HEK293 (cell line): Measurements from ENCODE around the gene FUOM.

ENCODE experiments used
- CTCF ChIA-PET: fragments of 350-600 bp; formaldehyde crosslinking; extraction: SDS; loops from one replicate; lab custom pipeline; 2021; ENCODE audit warnings: antibody characterized with exemption; lab: Yijun Ruan, JAX
- POLR2A ChIA-PET: fragments of 300-600 bp; formaldehyde crosslinking; extraction: SDS; loops from one replicate; lab custom pipeline; 2020; ENCODE audit warnings: antibody characterized with exemption, inconsistent platforms; lab: Yijun Ruan, JAX
- H3K27ac ChIP-seq: fragments of 200-500 bp; sonication (Bioruptor generic); 2 replicates; pipeline ENCODE4 v1.5.1; 2014; ENCODE audit warnings: low read depth, low read length, control low read depth, inconsistent platforms; ENCODE audit errors: extremely low read depth
- H3K36me3 ChIP-seq, 2 experiments: fragments of 200-500 bp in 1 of 2; sonication (Bioruptor generic) in 1 of 2; 1 replicate in 1 of 2; 2 replicates in 1 of 2; pipeline ENCODE4 v1.5.1; 2014 to 2017; ENCODE audit warnings: inconsistent platforms in 2 of 2, low read length in 2 of 2; ENCODE audit not compliant: control insufficient read depth in 2 of 2, insufficient read depth in 1 of 2
- H3K4me1 ChIP-seq: fragments of 200-500 bp; sonication (Bioruptor generic); 2 replicates; pipeline ENCODE4 v1.5.1; 2014; ENCODE audit warnings: mild to moderate bottlenecking, low read length, inconsistent platforms; ENCODE audit not compliant: control insufficient read depth, insufficient read depth
- H3K4me3 ChIP-seq: 2 replicates; pipeline ENCODE4 v1.5.1; 2011; ENCODE audit warnings: low read depth, mild to moderate bottlenecking, control low read depth, low read length, moderate library complexity
- H3K9me3 ChIP-seq: fragments of 200-500 bp; sonication (Bioruptor generic); 2 replicates; pipeline ENCODE4 v1.5.1; 2014; ENCODE audit warnings: low read depth, low read length, inconsistent platforms; ENCODE audit not compliant: control insufficient read depth, insufficient read depth
- BCL11A ChIP-seq: fragments of 450-650 bp; formaldehyde crosslinking; IDR thresholded peaks from 2 replicates; pipeline ENCODE4 v1.5.1; 2016; ENCODE audit warnings: low read depth, missing biosample characterization, missing genetic modification characterization
- GLIS1 ChIP-seq: fragments of 450-650 bp; formaldehyde crosslinking; IDR thresholded peaks from 2 replicates; pipeline ENCODE4 v1.5.1; 2016; ENCODE audit warnings: missing biosample characterization, missing genetic modification characterization
- GLIS2 ChIP-seq: fragments of 450-650 bp; formaldehyde crosslinking; IDR thresholded peaks from 2 replicates; pipeline ENCODE4 v1.5.1; 2016; ENCODE audit warnings: missing biosample characterization, missing genetic modification characterization
- KLF1 ChIP-seq: fragments of 450-650 bp; formaldehyde crosslinking; IDR thresholded peaks from 2 replicates; pipeline ENCODE4 v1.5.1; 2016; ENCODE audit warnings: missing biosample characterization, missing genetic modification characterization
- KLF10 ChIP-seq: fragments of 450-650 bp; IDR thresholded peaks from 2 replicates; pipeline ENCODE4 v1.5.1; 2018; ENCODE audit warnings: missing biosample characterization, mild to moderate bottlenecking, missing genetic modification characterization
- KLF17 ChIP-seq: fragments of 450-650 bp; formaldehyde crosslinking; IDR thresholded peaks from 2 replicates; pipeline ENCODE4 v1.5.1; 2016; ENCODE audit warnings: missing biosample characterization, missing genetic modification characterization
- KLF9 ChIP-seq: fragments of 450-650 bp; formaldehyde crosslinking; IDR thresholded peaks from 2 replicates; pipeline ENCODE4 v1.5.1; 2016; ENCODE audit warnings: missing biosample characterization, missing genetic modification characterization, low read depth
- OSR2 ChIP-seq: fragments of 450-650 bp; formaldehyde crosslinking; IDR thresholded peaks from 2 replicates; pipeline ENCODE4 v1.5.1; 2016; ENCODE audit warnings: missing biosample characterization, missing genetic modification characterization
- YY1 ChIP-seq: fragments of 450-650 bp; formaldehyde crosslinking; IDR thresholded peaks from 2 replicates; pipeline ENCODE4 v1.5.1; 2018; ENCODE audit warnings: missing biosample characterization, missing genetic modification characterization
- ZBTB48 ChIP-seq: fragments of 450-650 bp; formaldehyde crosslinking; IDR thresholded peaks from 2 replicates; pipeline ENCODE4 v1.5.1; 2016; ENCODE audit warnings: missing biosample characterization, missing genetic modification characterization
- ZFHX2 ChIP-seq: fragments of 450-650 bp; formaldehyde crosslinking; conservative IDR thresholded peaks from 2 replicates; pipeline ENCODE4 v1.5.1; 2016; ENCODE audit warnings: missing biosample characterization, missing genetic modification characterization
- ZIC2 ChIP-seq: fragments of 450-650 bp; formaldehyde crosslinking; IDR thresholded peaks from 2 replicates; pipeline ENCODE4 v1.5.1; 2016; ENCODE audit warnings: missing biosample characterization, missing genetic modification characterization
- ZNF10 ChIP-seq: fragments of 450-650 bp; formaldehyde crosslinking; IDR thresholded peaks from 2 replicates; pipeline ENCODE4 v1.5.1; 2017; ENCODE audit warnings: missing biosample characterization, missing genetic modification characterization
- ZNF423 ChIP-seq: fragments of 450-650 bp; formaldehyde crosslinking; IDR thresholded peaks from 2 replicates; pipeline ENCODE4 v1.5.1; 2016; ENCODE audit warnings: missing biosample characterization, missing genetic modification characterization
- ZNF433 ChIP-seq: fragments of 450-650 bp; formaldehyde crosslinking; IDR thresholded peaks from 2 replicates; pipeline ENCODE4 v1.5.1; 2016; ENCODE audit warnings: missing biosample characterization, missing genetic modification characterization, low read depth
- ZNF610 ChIP-seq: fragments of 450-650 bp; formaldehyde crosslinking; IDR thresholded peaks from 2 replicates; pipeline ENCODE4 v1.5.1; 2016; ENCODE audit warnings: missing biosample characterization, missing genetic modification characterization, borderline replicate concordance
- ZNF664 ChIP-seq: fragments of 450-650 bp; formaldehyde crosslinking; IDR thresholded peaks from 2 replicates; pipeline ENCODE4 v1.5.1; 2016; ENCODE audit warnings: missing biosample characterization, missing genetic modification characterization
- ZNF76 ChIP-seq: fragments of 450-650 bp; formaldehyde crosslinking; IDR thresholded peaks from 2 replicates; pipeline ENCODE4; 2016; ENCODE audit warnings: low read depth, missing biosample characterization, missing genetic modification characterization, borderline replicate concordance
- ZNF791 ChIP-seq: fragments of 450-650 bp; formaldehyde crosslinking; IDR thresholded peaks from 2 replicates; pipeline ENCODE4 v1.5.1; 2016; ENCODE audit warnings: missing biosample characterization, missing genetic modification characterization
- ZNF843 ChIP-seq: fragments of 450-650 bp; formaldehyde crosslinking; IDR thresholded peaks from 2 replicates; pipeline ENCODE4 v1.5.1; 2016; ENCODE audit warnings: missing biosample characterization, missing genetic modification characterization
- ZSCAN16 ChIP-seq: fragments of 450-650 bp; formaldehyde crosslinking; IDR thresholded peaks from 2 replicates; pipeline ENCODE4 v1.5.1; 2016; ENCODE audit warnings: missing biosample characterization, missing genetic modification characterization
- ZSCAN30 ChIP-seq: fragments of 450-650 bp; IDR thresholded peaks from 2 replicates; pipeline ENCODE4 v1.5.1; 2018; ENCODE audit warnings: missing biosample characterization, mild to moderate bottlenecking, missing genetic modification characterization, moderate library complexity
- TF ChIP-seq, protein P1 (sequence below): fragments of 450-650 bp; formaldehyde crosslinking; IDR thresholded peaks from 2 replicates; pipeline ENCODE4 v1.5.1; 2017; ENCODE audit warnings: missing biosample characterization, missing genetic modification characterization
- TF ChIP-seq, protein P2 (sequence below): fragments of 450-650 bp; formaldehyde crosslinking; optimal IDR thresholded peaks from 2 replicates; pipeline ENCODE3; 2016; ENCODE audit warnings: missing biosample characterization, mild to moderate bottlenecking, missing genetic modification characterization
- TF ChIP-seq, protein P3 (sequence below): fragments of 450-650 bp; formaldehyde crosslinking; IDR thresholded peaks from 2 replicates; pipeline ENCODE4 v1.5.1; 2016; ENCODE audit warnings: missing biosample characterization, missing genetic modification characterization

The FUOM gene

DNA sequence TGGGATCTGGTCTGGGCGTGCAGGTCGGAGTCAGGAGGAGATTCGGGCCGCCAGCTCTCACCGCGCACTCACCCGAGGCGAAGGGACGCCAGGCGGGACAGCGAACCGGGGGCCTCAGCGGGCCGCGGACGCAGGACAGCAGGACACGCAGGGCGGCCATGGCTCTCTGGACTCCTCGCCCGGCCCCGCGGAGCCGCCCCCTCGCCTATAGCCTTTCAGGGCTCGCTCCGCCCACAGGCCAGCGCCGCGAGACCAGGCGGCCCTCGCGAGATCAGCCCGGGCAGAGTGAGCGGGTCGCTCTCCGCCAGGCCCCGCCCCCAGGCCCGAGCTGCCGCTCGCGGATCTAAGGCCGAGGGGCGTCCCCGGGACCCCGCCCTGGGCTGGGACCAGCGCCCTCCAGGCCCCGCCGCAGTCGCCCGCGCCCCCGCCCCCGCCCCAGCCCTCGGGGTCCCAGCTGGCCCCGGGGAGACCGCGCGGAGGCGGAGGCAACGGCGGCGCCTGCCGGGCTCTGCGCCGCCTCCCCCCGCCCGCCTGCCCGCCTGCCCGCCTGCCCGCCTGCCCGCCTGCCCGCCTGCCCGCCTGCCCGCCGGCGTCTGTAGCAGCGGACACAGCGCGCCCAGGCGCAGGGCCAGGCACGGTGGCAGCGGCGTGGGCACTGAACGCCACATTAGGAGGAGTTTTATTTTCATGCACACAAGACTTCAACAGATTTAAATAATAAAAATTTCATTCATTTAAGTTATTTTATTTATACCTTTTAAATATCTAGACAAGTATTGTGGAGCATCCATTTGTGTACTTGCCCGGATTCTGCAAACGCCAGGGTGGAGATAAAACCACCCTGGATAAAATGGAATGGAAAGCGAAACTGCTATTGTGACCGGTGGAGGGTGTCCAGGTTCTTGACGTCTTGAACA is 15.6 kb upstream of the FUOM start, which contains the start of gene ECHS1 (continued):
- TF ChIP-seq, protein P1, sequence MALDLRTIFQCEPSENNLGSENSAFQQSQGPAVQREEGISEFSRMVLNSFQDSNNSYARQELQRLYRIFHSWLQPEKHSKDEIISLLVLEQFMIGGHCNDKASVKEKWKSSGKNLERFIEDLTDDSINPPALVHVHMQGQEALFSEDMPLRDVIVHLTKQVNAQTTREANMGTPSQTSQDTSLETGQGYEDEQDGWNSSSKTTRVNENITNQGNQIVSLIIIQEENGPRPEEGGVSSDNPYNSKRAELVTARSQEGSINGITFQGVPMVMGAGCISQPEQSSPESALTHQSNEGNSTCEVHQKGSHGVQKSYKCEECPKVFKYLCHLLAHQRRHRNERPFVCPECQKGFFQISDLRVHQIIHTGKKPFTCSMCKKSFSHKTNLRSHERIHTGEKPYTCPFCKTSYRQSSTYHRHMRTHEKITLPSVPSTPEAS (tag by site-specific recombination) = no peak
- TF ChIP-seq KLF1 (tag by site-specific recombination) = peak; percentile 65
- TF ChIP-seq, protein P2, sequence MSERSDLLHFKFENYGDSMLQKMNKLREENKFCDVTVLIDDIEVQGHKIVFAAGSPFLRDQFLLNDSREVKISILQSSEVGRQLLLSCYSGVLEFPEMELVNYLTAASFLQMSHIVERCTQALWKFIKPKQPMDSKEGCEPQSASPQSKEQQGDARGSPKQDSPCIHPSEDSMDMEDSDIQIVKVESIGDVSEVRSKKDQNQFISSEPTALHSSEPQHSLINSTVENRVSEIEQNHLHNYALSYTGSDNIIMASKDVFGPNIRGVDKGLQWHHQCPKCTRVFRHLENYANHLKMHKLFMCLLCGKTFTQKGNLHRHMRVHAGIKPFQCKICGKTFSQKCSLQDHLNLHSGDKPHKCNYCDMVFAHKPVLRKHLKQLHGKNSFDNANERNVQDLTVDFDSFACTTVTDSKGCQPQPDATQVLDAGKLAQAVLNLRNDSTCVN = peak; percentile 74
- peak; percentile 26; the same call in 1 of the 2 replicates for TF ChIP-seq ZNF843 (tag by site-specific recombination)
- peak; percentile 62; the same call in 1 of the 2 replicates for TF ChIP-seq KLF17 (tag by site-specific recombination)
- no peak for TF ChIP-seq ZNF10
- peak; percentile 86 for TF ChIP-seq YY1 (tag by site-specific recombination)
- peak; percentile 29; the same call in 1 of the 2 replicates for TF ChIP-seq ZIC2 (tag by site-specific recombination)
- TF ChIP-seq BCL11A = peak; percentile 53
- TF ChIP-seq KLF9 (tag by site-specific recombination) = peak; percentile 90
- no peak for TF ChIP-seq ZBTB48 (tag by site-specific recombination)
- TF ChIP-seq ZNF76 (tag by site-specific recombination) = peak; percentile 29; the same call in 1 of the 2 replicates

DNA sequence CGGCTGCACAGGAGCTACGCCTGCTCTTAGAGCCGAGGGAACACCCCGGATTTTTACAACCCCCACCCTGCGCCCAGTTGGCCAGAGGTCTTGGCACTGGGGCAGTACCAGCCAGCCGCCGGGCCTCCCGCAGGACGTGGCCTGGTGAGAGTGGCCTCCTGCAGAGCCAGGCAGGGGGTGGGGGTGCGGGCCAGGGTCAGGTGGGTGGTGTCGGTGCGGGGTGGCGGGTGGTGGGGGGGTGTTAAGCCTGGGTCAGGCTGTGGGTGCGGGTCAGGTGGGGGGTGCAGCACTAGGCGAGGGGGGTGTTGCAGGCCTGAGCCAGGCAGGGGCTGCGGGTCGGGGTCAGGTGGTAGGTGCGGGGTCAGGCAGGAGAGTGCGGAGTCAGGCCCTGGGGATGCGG is 14.7 kb upstream of the FUOM start:
- ChIA-PET POLR2A (interaction anchor here (0.5 to 2.2 kb wide), 4 partner anchors 11 to 805 kb away, joined by 5 to 16 read pairs (median 7); no protein-coding TSS in a partner anchor), CTCF (interaction anchor here (0.7 to 1.0 kb wide), 3 partner anchors 11 to 16 kb away, joined by 3 read pairs; no protein-coding TSS in a partner anchor)
- H3K9me3 ChIP-seq = no peaks in the 10 kb centered on the region
- H3K36me3 ChIP-seq = peaks cover 0 to 36% of the 10 kb centered on the region in 2 experiments; a peak in 1 of 3 replicates
- peaks cover 9% of the 10 kb centered on the region for H3K4me1 ChIP-seq
- H3K4me3 ChIP-seq = peak overlapping the region; percentile 91
- TF ChIP-seq ZNF791 (tag by site-specific recombination) (no peak), KLF10 (tag by site-specific recombination) (no peak), ZSCAN16 (tag by site-specific recombination) (no peak), ZFHX2 (tag by site-specific recombination) (no peak), ZNF423 (0 out of 2 replicates have a peak, but pooled peaks have one; percentile 22), ZNF610 (tag by site-specific recombination) (no peak), GLIS1 (tag by site-specific recombination) (peak; percentile 80), GLIS2 (tag by site-specific recombination) (peak; percentile 46), OSR2 (tag by site-specific recombination) (no peak), ZSCAN30 (tag by site-specific recombination) (no peak), ZNF433 (tag by site-specific recombination) (no peak), ZNF664 (tag by site-specific recombination) (no peak), ZIC2 (tag by site-specific recombination) (peak; percentile 45; the same call in 1 of the 2 replicates)
- TF ChIP-seq, protein P3, sequence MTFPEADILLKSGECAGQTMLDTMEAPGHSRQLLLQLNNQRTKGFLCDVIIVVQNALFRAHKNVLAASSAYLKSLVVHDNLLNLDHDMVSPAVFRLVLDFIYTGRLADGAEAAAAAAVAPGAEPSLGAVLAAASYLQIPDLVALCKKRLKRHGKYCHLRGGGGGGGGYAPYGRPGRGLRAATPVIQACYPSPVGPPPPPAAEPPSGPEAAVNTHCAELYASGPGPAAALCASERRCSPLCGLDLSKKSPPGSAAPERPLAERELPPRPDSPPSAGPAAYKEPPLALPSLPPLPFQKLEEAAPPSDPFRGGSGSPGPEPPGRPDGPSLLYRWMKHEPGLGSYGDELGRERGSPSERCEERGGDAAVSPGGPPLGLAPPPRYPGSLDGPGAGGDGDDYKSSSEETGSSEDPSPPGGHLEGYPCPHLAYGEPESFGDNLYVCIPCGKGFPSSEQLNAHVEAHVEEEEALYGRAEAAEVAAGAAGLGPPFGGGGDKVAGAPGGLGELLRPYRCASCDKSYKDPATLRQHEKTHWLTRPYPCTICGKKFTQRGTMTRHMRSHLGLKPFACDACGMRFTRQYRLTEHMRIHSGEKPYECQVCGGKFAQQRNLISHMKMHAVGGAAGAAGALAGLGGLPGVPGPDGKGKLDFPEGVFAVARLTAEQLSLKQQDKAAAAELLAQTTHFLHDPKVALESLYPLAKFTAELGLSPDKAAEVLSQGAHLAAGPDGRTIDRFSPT = peak; percentile 58; the same call in 1 of the 2 replicates
- H3K27ac ChIP-seq = no peak overlapping the region
